HG02678 (cell line): Measurements from ENCODE around the gene DEFB110.
A peak's percentile ranks its signal among the peaks of the same experiment; 100 is the strongest.

Experiments
- ATAC-seq: cut with Tn5 transposase; IDR thresholded peaks from one replicate; pipeline ENCODE4 v1.9.1; 2021; ENCODE audit warnings: mild to moderate bottlenecking, moderate library complexity; ENCODE audit not compliant: unreplicated experiment

Gene DEFB110

DNA sequence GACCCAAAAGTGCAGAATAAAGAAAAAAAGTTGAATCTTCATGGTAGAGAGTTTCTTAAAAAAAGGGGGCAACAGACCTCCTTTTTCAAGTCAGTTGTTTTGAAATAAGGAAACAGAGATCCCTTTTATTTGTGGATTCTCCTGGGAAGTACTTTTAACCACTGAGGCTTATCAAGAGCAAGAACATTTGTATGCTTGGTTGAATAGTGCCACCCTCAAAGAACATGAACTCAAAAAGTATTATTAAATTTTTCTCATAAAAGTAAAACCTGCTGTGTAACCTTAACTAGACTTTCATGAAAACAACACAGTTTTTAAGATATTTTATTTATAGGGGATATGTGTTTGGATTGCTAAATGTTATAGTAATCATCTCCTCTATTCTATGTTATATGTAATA is at the start of gene DEFB110:
TSS of gene DEFB110 (minus strand) at position 101 of the 400 bp plus-strand sequence. CDS start at position 42, 59 bp downstream.
- ATAC-seq, result no peak

DNA sequence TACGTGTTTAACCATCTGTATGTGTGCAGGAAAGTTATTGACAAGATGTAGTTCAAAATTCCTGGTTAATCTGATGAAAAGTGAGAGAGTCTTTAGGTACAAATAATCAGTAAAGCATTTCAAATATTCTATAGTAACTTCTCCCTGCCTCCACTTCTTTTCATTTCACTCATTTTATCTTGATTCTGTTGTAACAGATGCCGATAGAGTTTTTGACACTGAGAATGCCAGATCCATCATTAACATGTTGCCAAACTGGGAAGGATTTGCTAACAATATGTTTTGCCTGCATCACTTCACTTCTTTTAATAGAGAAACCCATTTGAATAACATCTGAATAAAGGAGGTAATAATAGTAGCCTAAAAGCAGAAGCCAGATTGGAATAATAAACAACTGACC is 48.3 kb upstream of the DEFB110 start:
- ATAC-seq, result no peak

DNA sequence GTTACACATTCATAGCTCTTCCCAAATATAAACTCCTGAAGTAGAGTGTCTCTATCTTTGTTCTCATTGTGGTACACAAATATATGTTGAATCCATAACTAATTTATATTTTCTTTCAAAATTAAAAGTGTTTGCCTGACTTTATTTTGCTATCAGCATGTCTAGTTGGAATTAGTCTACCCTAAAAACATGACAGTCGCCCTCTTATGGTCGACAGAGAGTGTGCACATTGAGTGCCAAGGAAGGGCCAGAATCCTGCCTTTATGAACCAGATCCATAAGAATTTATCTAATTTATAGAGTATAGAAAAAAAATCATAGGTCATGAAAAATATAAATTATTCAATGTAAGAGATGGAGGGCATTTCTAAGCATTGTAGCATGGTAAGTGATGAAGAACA is 40.3 kb upstream of the DEFB110 start:
- ATAC-seq, result peak; percentile 53

DNA sequence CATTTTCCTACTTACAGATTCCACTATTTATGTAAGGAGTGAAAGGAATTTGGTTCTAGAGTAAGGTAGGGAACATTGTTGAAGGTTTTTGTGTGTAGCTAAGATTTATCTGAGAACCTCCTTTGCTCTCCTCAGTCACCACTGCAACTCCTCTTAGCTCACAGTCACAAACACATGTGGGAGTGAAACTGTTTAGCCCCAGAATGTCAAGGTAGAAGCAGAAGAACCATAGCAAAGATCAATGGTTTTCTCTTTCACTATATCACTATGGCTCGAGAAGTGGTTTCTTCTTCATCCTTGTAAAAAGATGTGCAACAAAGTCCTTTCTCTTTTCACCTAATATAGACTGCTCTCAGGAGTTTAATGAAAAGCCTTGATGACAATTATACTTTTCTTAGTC is 34.4 kb upstream of the DEFB110 start:
- no peak for ATAC-seq

DNA sequence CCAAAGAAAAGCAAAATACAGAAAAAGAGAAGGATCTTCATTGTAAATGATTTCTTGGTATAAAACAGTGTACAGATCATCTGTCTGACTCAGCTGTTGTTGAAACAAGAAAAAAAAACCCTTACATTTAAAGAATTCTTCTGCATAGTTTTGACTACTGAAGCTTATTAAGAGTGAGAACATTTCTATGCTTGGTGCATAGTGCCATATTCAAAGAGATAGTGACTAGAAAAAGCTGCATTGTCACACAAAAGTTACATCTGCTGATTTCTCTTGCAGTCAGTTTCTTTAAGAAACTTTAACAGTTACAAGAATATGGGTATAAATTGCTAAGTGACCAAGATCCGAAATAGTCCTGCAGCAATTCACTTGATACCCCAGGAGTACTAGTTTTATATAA is 28.0 kb upstream of the DEFB110 start, which contains the start of gene DEFB112:
TSS of gene DEFB112 (minus strand) at position 101 of the 400 bp plus-strand sequence. CDS start at position 41, 60 bp downstream.
- no peak for ATAC-seq

DNA sequence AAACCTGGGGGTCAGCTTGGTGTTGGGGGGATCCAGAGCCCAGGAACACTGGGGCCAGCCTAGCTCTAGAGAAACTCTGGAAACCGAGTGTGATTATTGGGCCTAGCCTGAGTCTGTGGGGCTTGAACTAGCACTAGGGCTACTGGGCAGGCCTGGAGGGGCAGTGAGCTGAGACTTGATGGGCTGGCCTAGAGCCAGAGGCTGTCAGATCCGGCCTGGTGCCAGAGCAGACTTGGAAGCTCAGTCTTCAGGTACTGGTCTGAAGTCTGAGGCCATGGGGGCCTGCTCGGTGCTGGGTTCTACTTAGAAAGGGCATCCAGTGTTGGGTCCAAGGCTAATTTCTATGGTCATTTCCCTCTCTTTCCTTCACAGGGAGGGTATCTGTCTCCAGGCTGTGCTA is 25.2 kb upstream of the DEFB110 start:
- ATAC-seq, result no peak

DNA sequence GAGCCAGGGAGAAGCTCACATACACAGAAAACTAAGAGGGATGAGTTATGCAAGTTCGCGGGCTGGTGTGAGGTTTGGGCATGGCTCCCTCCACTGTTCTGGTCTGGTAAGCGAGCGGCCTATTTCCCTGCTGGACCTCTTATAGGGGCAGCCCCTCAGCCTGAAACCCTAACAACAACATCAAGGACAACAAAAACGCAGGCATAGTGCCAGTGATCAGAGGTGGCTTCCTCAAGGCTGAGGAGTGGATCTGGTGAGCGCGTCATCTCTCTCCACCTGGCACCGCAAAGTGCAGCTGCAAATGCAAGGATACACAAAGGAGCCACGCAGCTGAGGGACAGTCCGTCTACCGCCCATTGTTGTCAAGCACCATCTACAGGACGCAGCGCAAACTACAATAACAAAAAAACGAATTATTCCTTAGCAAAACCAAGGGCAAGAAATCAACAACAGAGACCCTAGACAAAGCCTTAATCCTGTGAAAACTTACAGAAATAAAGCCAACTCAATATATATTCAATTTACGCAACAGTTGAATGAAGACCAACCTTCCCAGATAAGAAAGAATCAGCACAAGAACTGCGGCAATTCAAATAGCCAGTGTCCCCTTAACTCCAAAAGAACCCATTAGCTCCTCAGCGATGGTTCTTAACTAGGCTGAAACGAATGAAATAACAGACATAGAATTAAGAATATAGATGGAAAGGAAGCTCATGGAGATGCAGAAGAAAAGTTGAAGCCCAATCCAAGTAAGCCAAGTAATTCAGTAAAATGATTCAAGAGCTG is 9.2 kb upstream of the DEFB110 start:
- ATAC-seq, result no peak

DNA sequence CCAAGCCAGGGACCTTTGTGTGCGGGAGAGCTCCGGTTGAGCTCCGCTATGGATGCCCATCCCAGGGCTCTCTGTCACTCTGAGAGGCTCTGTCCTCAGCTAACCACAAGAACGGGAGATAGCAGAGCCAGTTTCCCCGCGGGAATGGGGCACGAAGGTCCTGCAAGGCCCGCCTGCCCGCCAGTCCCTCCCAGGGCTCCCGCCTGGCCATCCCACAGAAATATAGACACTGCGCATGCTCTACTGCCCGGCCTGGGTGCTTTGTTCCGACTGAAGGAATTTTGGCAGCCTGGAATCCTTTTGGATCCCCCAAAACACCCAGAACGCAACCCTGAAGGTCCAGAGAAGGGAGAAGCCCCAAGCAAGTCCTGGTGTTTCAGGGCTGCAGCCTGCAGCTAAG is 8.6 kb upstream of the DEFB110 start:
- ATAC-seq, result no peak

DNA sequence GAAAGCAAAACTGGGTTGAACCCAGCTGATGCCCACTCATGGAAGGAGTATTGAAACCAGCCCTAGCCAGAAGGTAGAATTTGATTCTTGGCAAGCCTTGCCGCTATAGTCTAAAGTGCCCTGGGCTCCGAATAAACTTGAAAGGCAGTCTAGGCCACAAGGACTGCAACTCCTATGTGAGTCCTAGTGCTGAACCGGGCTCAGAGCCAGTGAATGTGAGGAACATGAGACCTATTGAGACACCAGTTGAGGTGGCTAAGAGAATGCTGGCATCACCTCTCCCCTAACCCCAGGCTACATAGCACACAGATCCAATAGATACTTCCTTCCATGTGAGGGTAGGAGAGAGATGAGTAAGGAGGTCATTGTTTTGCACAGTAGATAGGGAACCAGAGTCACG is 3.5 kb upstream of the DEFB110 start:
- ATAC-seq, result no peak

DNA sequence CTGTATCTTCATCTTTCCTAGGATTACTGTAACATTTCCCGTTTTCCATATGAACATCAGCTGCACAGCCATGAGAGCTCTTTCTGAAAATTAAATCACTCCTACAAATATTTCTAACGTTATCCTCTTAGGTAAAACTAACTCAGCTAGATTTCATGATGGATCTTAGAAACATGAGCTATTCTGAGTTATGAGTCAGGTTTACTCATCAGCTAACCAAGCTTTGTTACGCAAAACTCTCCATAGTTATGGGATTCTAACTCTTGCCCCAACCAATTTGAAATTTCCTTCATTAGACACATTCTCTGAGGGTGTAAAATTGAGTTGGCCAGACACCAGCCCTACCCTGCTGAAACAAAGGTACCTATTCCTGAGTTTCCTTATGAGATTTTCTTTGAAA is 14.0 kb downstream of the DEFB110 start:
- no peak for ATAC-seq

DNA sequence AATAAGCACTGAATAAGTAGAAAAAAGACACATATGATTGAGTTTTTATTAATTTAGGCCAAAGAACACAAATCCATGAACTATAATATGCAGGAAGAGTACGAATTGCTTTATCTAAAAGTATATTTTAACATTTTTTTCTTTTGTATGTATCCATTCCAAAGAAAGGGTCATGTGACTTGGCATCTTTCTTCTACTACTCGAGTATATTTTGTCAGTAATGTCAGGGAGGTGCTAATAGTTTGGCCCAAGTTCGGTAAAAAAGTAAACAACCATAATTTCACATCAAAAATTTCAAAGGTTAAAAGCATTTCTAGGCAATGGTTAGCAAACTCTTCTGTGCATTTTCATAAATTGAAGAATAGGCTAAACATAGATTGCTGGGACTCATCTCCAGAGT is 18.7 kb downstream of the DEFB110 start:
- ATAC-seq, result no peak

DNA sequence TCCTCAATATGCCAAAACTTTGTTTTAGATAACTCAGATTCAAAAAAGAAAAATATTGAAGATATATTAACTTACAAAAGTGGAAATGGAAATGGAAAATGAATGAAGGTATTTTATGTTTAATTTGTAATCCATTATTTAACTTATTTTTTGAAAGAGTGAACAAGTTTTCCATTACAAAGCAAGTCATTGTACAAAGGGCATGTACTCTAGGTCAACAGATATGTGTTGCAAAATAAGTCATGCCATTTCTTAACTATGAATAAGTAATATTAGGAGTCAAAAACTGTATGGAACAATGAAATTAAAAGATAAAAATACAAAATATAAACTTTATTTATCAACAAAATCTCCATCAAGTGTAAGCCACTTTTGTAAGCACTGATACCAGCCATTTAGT is 26.5 kb downstream of the DEFB110 start:
- no peak for ATAC-seq

DNA sequence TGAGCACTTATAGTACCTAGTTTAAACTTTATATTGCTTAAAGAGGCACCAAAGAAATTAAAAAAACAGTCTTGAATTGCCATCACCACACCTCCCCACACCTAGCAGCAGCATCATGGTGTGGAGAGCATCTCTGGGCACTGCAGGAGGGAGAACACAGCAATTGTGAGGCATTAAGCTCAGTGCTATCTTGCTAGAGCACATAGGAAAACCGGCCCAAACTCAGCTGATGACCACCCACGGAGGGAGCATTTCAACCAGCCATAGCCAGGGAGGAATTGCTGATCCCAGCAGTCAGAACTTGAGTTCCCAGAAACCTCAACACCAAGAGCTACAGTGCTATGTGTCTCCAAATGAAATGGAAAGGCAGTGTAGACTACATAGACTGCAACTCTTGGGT is 32.9 kb downstream of the DEFB110 start:
- ATAC-seq, result no peak

DNA sequence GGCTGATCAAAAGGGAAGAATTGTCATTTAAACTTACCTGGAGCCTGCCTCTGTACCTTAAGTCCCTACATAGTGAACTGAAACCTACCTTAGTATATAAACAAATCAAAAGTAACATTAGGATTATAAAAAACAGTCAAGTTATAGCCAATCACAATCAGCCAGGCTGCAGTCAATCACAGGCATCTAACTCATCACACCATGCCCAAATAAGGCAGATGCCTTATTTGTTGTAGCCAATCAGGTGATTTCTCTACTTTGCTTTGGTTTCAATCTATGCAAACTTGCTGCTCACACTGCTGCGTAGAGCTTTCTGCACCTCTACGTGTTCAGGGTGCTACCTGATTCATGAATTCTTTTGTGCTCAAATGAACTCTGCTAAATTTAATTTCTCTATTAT is 34.0 kb downstream of the DEFB110 start:
- ATAC-seq, result no peak

DNA sequence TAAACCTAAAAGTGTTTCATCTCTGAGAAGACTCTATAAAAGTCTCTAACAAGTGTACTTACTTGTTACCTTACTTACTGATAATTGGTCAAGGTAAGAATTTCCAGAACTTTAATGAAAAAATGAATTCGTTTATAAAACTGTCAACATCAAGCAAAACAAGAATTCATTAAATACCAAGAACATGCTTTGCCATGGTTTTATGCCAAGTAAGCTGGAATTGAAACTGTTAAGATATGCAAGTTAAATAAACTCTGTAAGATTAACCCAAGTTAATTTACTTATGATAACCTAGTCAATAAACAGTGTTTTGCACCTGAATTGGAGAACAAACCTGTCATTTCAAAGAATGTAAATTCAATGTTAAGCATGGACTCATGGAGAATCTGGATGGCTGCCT is 35.2 kb downstream of the DEFB110 start:
- no peak for ATAC-seq

DNA sequence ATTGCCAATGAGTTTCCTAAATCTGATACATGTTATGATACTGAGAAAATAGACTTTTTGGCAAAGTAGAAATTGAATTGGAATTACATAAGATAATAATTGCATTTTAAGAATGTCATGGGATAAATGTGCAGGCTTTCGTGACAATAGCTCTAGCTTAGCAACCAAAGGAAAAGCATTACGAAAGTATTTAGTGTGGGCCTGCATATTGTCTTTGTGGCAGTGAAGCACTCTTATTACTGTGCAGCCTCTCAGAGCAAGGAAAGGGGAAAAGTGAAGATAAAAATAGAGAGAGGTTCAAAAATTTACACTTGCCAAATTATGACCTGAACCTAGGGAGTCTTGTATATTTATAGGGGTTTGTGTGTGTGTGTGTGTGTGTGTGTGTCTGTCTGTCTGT is 39.7 kb downstream of the DEFB110 start:
- no peak for ATAC-seq

DNA sequence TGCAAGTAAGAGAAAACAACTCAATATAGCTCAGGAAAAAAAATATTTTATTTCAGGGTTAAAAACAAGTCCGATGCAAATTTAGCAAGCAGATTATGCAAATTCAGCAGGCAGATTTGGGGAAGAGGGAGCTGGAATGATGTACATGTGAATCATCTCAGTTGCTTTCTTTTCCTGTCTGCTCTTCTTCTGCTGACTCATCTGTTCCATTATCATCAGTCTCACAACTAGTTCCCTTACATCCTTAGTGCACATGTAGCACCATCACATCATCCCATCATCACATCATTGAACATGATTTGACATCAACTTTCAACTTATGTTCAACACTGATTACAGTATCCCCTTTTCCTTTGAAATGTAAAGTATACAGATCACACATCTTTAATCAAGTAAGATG is 40.9 kb downstream of the DEFB110 start:
- ATAC-seq, result no peak

DNA sequence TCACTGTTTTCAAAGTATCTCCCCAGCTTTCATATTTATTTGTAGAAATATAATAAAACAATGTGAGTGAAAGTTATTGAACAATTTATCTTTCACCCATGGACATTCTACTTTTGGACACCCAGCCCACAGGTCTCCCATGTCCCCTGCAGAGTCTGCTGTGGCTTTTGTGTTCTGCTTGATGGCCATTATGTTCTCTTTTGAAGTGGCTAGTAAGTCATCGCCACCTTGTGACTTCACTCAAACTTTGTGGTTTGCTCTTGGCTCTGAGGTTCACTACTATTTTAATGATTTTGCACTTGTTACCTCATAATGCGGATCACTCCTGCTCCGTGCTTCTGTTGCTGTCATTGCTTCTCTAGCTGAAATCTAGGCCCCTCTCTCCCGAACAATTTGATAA is 42.2 kb downstream of the DEFB110 start:
- ATAC-seq, result no peak

DNA sequence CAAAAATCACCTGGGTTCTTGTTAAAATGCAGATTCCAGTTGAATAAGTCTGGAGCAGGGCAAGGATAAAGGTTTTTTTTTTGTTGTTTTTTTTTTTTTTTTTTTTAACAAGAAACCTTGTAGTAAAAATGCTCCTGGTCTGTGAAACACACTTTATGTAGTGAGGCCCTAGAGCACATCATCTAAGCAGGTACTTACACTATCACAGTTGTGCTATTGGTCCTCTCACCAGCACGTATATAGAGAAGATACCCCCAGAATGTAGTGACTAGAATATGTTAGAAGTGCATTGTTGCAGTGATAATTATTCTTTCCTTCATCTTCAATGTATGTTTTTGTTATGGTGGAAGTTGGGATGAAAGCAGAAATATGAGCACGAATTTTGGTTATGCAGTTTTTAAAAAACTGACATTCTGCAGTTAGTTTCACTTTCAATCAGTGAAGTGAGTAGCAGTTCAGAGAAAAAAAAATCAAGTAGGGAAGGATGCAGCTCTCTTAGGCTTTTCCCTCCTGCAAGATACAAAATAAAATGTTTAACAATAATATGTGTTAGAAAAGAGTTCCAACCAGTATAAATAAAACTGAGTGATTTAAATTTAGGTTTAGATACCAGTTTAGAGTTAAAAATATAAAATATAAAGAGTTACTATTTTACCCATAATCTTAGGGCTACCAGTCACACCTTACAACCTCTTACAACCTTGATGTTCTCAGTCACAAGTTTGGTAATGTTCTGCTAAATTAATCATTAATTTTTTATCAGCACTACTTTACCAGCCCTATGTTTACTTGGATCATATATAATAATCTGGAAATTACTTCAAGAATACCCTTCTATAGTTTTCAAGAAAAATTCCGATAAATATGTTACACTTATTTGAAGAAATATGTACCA is 43.2 kb downstream of the DEFB110 start:
- peak; percentile 49 for ATAC-seq

DNA sequence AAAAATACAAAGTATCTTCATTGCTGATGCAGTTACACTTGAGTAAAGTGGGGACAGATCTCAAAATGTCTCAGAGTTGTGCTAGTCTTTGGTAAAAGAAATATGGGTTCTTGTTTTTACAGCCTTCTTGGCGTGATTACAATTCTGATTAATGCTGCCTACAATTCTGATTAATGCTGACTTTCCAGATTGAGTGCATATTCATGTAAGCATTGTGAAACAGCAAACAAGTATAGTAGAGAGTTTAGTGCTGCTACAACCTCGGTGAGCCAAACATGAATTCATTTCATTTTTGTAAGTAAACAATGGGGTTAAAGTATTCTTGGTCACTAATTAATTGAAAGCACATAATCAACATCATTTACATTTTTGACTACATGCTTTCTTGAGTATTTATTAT is 52.2 kb downstream of the DEFB110 start, which contains the start of gene DEFB113:
TSS of gene DEFB113 (minus strand) at position 21 of the 400 bp plus-strand sequence. CDS start at position 21, 0 bp downstream.
- ATAC-seq, result no peak
